ENCODE data around the gene GGCT.

- TF ChIP-seq CTCF (IDR thresholded peaks at IDR 0.05) (no peak), POLR2AphosphoS5 (IDR thresholded peaks at IDR 0.05) (no peak), POLR2A (IDR thresholded peaks at IDR 0.05) (no peak)
Measured at GRCh38 chr7:30472784-30473775, 31.5 kb downstream of the GGCT start.
